HG03558 (cell line): ENCODE results near the gene PGA5.
"Not testable (repeated sequence)": the region's sequence is repeated elsewhere in the genome, so short reads cannot be mapped to it uniquely, and the experiment has no call there.

Experiments
- ATAC-seq: cut with Tn5 transposase; IDR thresholded peaks from one replicate; pipeline ENCODE4 v1.9.1; 2021; ENCODE audit warnings: moderate number of reproducible peaks; ENCODE audit not compliant: unreplicated experiment; ENCODE audit errors: extremely low read depth

PGA5 gene

GRCh38 chr11:61240875-61241274 is at the start of gene PGA5:
Gene PGA5 (plus strand): TSS chr11:61241175. CDS start chr11:61241227, 52 bp downstream.
- ATAC-seq = not testable (repeated sequence)

- ATAC-seq = no peak
Observed at GRCh38 chr11:61193596-61193995, 47.4 kb upstream of the PGA5 start.

- ATAC-seq = no peak
Observed at GRCh38 chr11:61194169-61194671, 46.8 kb upstream of the PGA5 start.

- ATAC-seq = no peak
Observed at GRCh38 chr11:61194981-61195695, 45.8 kb upstream of the PGA5 start.

- no peak for ATAC-seq
Observed at GRCh38 chr11:61195719-61196118, 45.3 kb upstream of the PGA5 start.

- ATAC-seq = no peak
Observed at GRCh38 chr11:61198361-61198760, 42.6 kb upstream of the PGA5 start.

- no peak for ATAC-seq
Observed at GRCh38 chr11:61198948-61199523, 41.9 kb upstream of the PGA5 start.

GRCh38 chr11:61201476-61201875 is 39.5 kb upstream of the PGA5 start:
- no peak for ATAC-seq

- ATAC-seq = not testable (repeated sequence)
Observed at GRCh38 chr11:61202950-61203746, 37.8 kb upstream of the PGA5 start, which contains the start of gene PGA3. Gene PGA3 (plus strand): TSS chr11:61203515. CDS start chr11:61203565, 50 bp downstream.

- not testable (repeated sequence) for ATAC-seq
Observed at GRCh38 chr11:61203873-61204272, 37.1 kb upstream of the PGA5 start.

- ATAC-seq = not testable (repeated sequence)
Observed at GRCh38 chr11:61204502-61205059, 36.4 kb upstream of the PGA5 start.

- ATAC-seq = not testable (repeated sequence)
Observed at GRCh38 chr11:61207636-61208310, 33.2 kb upstream of the PGA5 start.

GRCh38 chr11:61210629-61211028 is 30.3 kb upstream of the PGA5 start:
- ATAC-seq = not testable (repeated sequence)

- not testable (repeated sequence) for ATAC-seq
Observed at GRCh38 chr11:61211327-61211952, 29.5 kb upstream of the PGA5 start.

GRCh38 chr11:61212202-61212601 is 28.8 kb upstream of the PGA5 start:
- ATAC-seq = not testable (repeated sequence)

- ATAC-seq = not testable (repeated sequence)
Observed at GRCh38 chr11:61213711-61214324, 27.2 kb upstream of the PGA5 start.

- ATAC-seq = not testable (repeated sequence)
Observed at GRCh38 chr11:61218306-61218705, 22.7 kb upstream of the PGA5 start.

- ATAC-seq = not testable (repeated sequence)
Observed at GRCh38 chr11:61219016-61219415, 22.0 kb upstream of the PGA5 start.

- ATAC-seq = not testable (repeated sequence)
Observed at GRCh38 chr11:61222047-61222446, 18.9 kb upstream of the PGA5 start, which contains the start of gene PGA4. Gene PGA4 (plus strand): TSS chr11:61222347. CDS start chr11:61222401, 54 bp downstream.
